GM18870 (cell line): ENCODE measurements around the gene ADI1.

Experiments
- ATAC-seq: cut with Tn5 transposase; IDR thresholded peaks from one replicate; pipeline ENCODE4 v1.9.1; 2021; ENCODE audit warnings: moderate library complexity; ENCODE audit not compliant: unreplicated experiment

The ADI1 gene

GRCh38 chr2:3519255-3520205 lies at the start of gene ADI1:
Gene ADI1, minus strand, starts transcription at chr2:3519531. Its CDS starts 44 bp downstream, at chr2:3519487.
- peak; percentile 70 for ATAC-seq

- no peak for ATAC-seq
These were observed 47.5 kb upstream of the ADI1 start for GRCh38 chr2:3566806-3567205.

GRCh38 chr2:3565117-3565516 lies 45.8 kb upstream of the ADI1 start:
- no peak for ATAC-seq

GRCh38 chr2:3563521-3563976 lies 44.2 kb upstream of the ADI1 start:
- peak; percentile 66 for ATAC-seq

- peak; percentile 95 for ATAC-seq
These were observed 39.1 kb upstream of the ADI1 start, which contains the start of gene RNASEH1 for GRCh38 chr2:3558205-3559014. Gene RNASEH1, minus strand, starts transcription at chr2:3558333. Its CDS starts 73 bp downstream, at chr2:3558260.

- ATAC-seq, result peak; percentile 26
These were observed 38.4 kb upstream of the ADI1 start for GRCh38 chr2:3557639-3558204.

- ATAC-seq, result no peak
These were observed 34.6 kb upstream of the ADI1 start for GRCh38 chr2:3553946-3554345.

GRCh38 chr2:3547915-3548314 lies 28.6 kb upstream of the ADI1 start:
- no peak for ATAC-seq

GRCh38 chr2:3545788-3546478 lies 26.6 kb upstream of the ADI1 start:
- no peak for ATAC-seq

- no peak for ATAC-seq
These were observed 23.8 kb upstream of the ADI1 start for GRCh38 chr2:3543023-3543683.

- ATAC-seq, result no peak
These were observed 22.8 kb upstream of the ADI1 start for GRCh38 chr2:3542107-3542506.

- no peak for ATAC-seq
These were observed 20.5 kb upstream of the ADI1 start for GRCh38 chr2:3539836-3540235.

GRCh38 chr2:3536682-3537632 lies 17.6 kb upstream of the ADI1 start:
- ATAC-seq, result no peak

- ATAC-seq, result no peak
These were observed 16.7 kb upstream of the ADI1 start for GRCh38 chr2:3535794-3536681.

GRCh38 chr2:3535467-3535793 lies 16.1 kb upstream of the ADI1 start:
- ATAC-seq, result no peak

- ATAC-seq, result no peak
These were observed 15.0 kb upstream of the ADI1 start for GRCh38 chr2:3534251-3534814.

GRCh38 chr2:3533836-3534235 lies 14.5 kb upstream of the ADI1 start:
- ATAC-seq, result no peak

GRCh38 chr2:3532941-3533340 lies 13.6 kb upstream of the ADI1 start:
- ATAC-seq, result no peak
